Panc1 (cell line): Measurements from ENCODE around the gene NFE2L3. TPM values are rescaled to one million over a fixed set of nuclear protein-coding genes. Genes with fewer than 3 reads are reported as not detected.

Experiments
- ATAC-seq: fragments of 200-7000 bp; cut with Tn5 transposase; 2 replicates; pipeline ENCODE4 v1.9.1; 2020; ENCODE audit warnings: mild to moderate bottlenecking, moderate library complexity
- BruUV-seq: library from RNA; stranded (reverse); fragments of 400-500 nt; replicated peaks from 2 replicates; lab custom pipeline; 2021; lab: Mats Ljungman, UMichigan
- CTCF ChIA-PET: fragments of 300-600 bp; sonication (Branson Sonifier 250); formaldehyde crosslinking; loops from one replicate; lab custom pipeline; 2022; ENCODE audit warnings: antibody characterized with exemption; lab: Charles Lee
- POLR2A ChIA-PET: fragments of 300-600 bp; sonication (Branson Sonifier 250); formaldehyde crosslinking; loops from one replicate; lab custom pipeline; 2022; ENCODE audit warnings: antibody characterized with exemption; lab: Charles Lee
- DNase-seq: peaks from one replicate; pipeline ENCODE4 v3.0.0-alpha.2; 2010; ENCODE audit warnings: low read depth, low spot score
- H3K27ac ChIP-seq: 2 replicates; pipeline ENCODE4 v1.5.1; 2011; ENCODE audit warnings: mild to moderate bottlenecking, low read length, inconsistent platforms
- H3K27me3 ChIP-seq: fragments of 200-500 bp; sonication (Bioruptor generic); 2 replicates; pipeline ENCODE4 v1.6.0; 2014; ENCODE audit warnings: low read length, inconsistent platforms; ENCODE audit not compliant: control insufficient read depth, insufficient read depth
- H3K36me3 ChIP-seq: fragments of 200-500 bp; sonication (Bioruptor generic); 2 replicates; pipeline ENCODE4 v1.5.1; 2014; ENCODE audit warnings: inconsistent platforms, mild to moderate bottlenecking, low read length, moderate library complexity; ENCODE audit not compliant: control insufficient read depth, insufficient read depth
- H3K4me1 ChIP-seq: 2 replicates; pipeline ENCODE4 v1.5.1; 2011; ENCODE audit warnings: inconsistent platforms, mild to moderate bottlenecking, low read length, moderate library complexity; ENCODE audit not compliant: control insufficient read depth, insufficient read depth
- H3K4me3 ChIP-seq, 2 experiments: 2 replicates each; pipeline ENCODE4 v1.5.1; 2011 to 2012; ENCODE audit warnings: low read depth in 2 of 2, low read length in 2 of 2, mild to moderate bottlenecking in 2 of 2, inconsistent platforms in 1 of 2, moderate library complexity in 1 of 2
- H3K9me3 ChIP-seq: fragments of 200-500 bp; sonication (Bioruptor generic); 2 replicates; pipeline ENCODE4 v1.5.1; 2014; ENCODE audit warnings: low read depth, mild to moderate bottlenecking, inconsistent platforms, low read length, moderate library complexity; ENCODE audit not compliant: control insufficient read depth, insufficient read depth
- POLR2AphosphoS5 ChIP-seq: IDR thresholded peaks from 2 replicates; pipeline ENCODE4 v1.6.1; 2012; ENCODE audit warnings: mild to moderate bottlenecking, low read depth, low read length, moderate library complexity
- SIN3A ChIP-seq: IDR thresholded peaks from 2 replicates; pipeline ENCODE4 v1.6.1; 2012; ENCODE audit warnings: low read depth, mild to moderate bottlenecking, low read length, moderate library complexity, borderline replicate concordance; ENCODE audit not compliant: insufficient read depth
- TCF7L2 ChIP-seq: IDR thresholded peaks from 2 replicates; pipeline ENCODE4 v1.6.1; 2011; ENCODE audit warnings: mild to moderate bottlenecking, low read depth, low read length, inconsistent platforms
- in situ Hi-C: cut with HindIII; loops from 2 replicates; pipeline ENCODE4 v1.10.0; 2016; ENCODE audit warnings: low sequenced_read_pairs, low pct_unique_long_range_greater_than_20kb
- intact Hi-C: fragments of 100-400 bp; cut with micrococcal nuclease; formaldehyde crosslinking; loops from one replicate; pipeline ENCODE4 v1.10.0; 2022; ENCODE audit not compliant: unreplicated experiment
- total RNA-seq: library from RNA; stranded (reverse); gene quantifications from one replicate; pipeline ENCODE4 v1.2.1, GENCODE V29; 2021; ENCODE audit not compliant: unreplicated experiment
- TF ChIP-seq, protein P1 (sequence below): fragments of 450-650 bp; IDR thresholded peaks from 2 replicates; pipeline ENCODE4 v1.5.1; 2017; ENCODE audit warnings: mild to moderate bottlenecking
- TF ChIP-seq, protein P2 (sequence below), 2 experiments: IDR thresholded peaks; 2 replicates each; pipeline ENCODE4 v1.6.1; 2011 to 2012; ENCODE audit warnings: low read depth in 2 of 2, control low read depth in 1 of 2, low read length in 1 of 2, mild to moderate bottlenecking in 1 of 2, moderate library complexity in 1 of 2; ENCODE audit not compliant: insufficient read depth in 1 of 2

The NFE2L3 gene
- total RNA-seq, 1 experiment from 2014 or later = 78.5 TPM

- H3K4me3 ChIP-seq = no peak overlapping the region
- TF ChIP-seq SIN3A (no peak), POLR2AphosphoS5 (peak; percentile 30)
- TF ChIP-seq, protein P1, sequence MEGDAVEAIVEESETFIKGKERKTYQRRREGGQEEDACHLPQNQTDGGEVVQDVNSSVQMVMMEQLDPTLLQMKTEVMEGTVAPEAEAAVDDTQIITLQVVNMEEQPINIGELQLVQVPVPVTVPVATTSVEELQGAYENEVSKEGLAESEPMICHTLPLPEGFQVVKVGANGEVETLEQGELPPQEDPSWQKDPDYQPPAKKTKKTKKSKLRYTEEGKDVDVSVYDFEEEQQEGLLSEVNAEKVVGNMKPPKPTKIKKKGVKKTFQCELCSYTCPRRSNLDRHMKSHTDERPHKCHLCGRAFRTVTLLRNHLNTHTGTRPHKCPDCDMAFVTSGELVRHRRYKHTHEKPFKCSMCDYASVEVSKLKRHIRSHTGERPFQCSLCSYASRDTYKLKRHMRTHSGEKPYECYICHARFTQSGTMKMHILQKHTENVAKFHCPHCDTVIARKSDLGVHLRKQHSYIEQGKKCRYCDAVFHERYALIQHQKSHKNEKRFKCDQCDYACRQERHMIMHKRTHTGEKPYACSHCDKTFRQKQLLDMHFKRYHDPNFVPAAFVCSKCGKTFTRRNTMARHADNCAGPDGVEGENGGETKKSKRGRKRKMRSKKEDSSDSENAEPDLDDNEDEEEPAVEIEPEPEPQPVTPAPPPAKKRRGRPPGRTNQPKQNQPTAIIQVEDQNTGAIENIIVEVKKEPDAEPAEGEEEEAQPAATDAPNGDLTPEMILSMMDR = no peak
- TF ChIP-seq, protein P2, sequence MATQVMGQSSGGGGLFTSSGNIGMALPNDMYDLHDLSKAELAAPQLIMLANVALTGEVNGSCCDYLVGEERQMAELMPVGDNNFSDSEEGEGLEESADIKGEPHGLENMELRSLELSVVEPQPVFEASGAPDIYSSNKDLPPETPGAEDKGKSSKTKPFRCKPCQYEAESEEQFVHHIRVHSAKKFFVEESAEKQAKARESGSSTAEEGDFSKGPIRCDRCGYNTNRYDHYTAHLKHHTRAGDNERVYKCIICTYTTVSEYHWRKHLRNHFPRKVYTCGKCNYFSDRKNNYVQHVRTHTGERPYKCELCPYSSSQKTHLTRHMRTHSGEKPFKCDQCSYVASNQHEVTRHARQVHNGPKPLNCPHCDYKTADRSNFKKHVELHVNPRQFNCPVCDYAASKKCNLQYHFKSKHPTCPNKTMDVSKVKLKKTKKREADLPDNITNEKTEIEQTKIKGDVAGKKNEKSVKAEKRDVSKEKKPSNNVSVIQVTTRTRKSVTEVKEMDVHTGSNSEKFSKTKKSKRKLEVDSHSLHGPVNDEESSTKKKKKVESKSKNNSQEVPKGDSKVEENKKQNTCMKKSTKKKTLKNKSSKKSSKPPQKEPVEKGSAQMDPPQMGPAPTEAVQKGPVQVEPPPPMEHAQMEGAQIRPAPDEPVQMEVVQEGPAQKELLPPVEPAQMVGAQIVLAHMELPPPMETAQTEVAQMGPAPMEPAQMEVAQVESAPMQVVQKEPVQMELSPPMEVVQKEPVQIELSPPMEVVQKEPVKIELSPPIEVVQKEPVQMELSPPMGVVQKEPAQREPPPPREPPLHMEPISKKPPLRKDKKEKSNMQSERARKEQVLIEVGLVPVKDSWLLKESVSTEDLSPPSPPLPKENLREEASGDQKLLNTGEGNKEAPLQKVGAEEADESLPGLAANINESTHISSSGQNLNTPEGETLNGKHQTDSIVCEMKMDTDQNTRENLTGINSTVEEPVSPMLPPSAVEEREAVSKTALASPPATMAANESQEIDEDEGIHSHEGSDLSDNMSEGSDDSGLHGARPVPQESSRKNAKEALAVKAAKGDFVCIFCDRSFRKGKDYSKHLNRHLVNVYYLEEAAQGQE (IDR thresholded peaks at IDR 0.05; ENCODE audit: insufficient read depth in 1 of 2, low read depth in 2 of 2, low read length in 1 of 2) = no peak
- no TSS peak for BruUV-seq
- intact Hi-C loops (no loop called here), in situ Hi-C loops (no loop called here)
- H3K9me3 ChIP-seq = no peaks in the 10 kb centered on the region
- ChIA-PET CTCF (no interaction called here), POLR2A (no interaction called here)
- peaks cover 20% of the 10 kb centered on the region for H3K4me1 ChIP-seq
- H3K27me3 ChIP-seq = no peaks in the 10 kb centered on the region
- no peaks in the 10 kb centered on the region for H3K36me3 ChIP-seq
- 0 out of 2 replicates have a peak, but pooled peaks have one; percentile 6 for ATAC-seq
- DNase-seq = no peak
- 0 out of 2 replicates have a peak overlapping the region, but pooled peaks have one; percentile 0 for H3K27ac ChIP-seq
Measured at GRCh38 chr7:26178272-26178960, 26.4 kb downstream of the NFE2L3 start.

GRCh38 chr7:26179422-26179821, 27.4 kb downstream of the NFE2L3 start:
- no peak for DNase-seq
- peaks cover 26% of the 10 kb centered on the region for H3K4me1 ChIP-seq
- H3K4me3 ChIP-seq = no peak overlapping the region
- no peak overlapping the region for H3K27ac ChIP-seq
- POLR2A ChIA-PET = no interaction called here
- H3K27me3 ChIP-seq = no peaks in the 10 kb centered on the region
- ATAC-seq = peak; percentile 0; the same call in 1 of the 2 replicates
- TF ChIP-seq, protein P1 = no peak
- TF ChIP-seq SIN3A (no peak), TCF7L2 (no peak), POLR2AphosphoS5 (no peak)
- TF ChIP-seq, protein P2 (IDR thresholded peaks at IDR 0.05; ENCODE audit: insufficient read depth in 1 of 2, low read depth in 2 of 2, low read length in 1 of 2) = no peak
- BruUV-seq = no TSS peak
- H3K36me3 ChIP-seq = peaks cover 2% of the 10 kb centered on the region; the same call in 1 of the 2 replicates
- intact Hi-C loops = no loop called here
- in situ Hi-C loops = no loop called here
- CTCF ChIA-PET = no interaction called here
- H3K9me3 ChIP-seq = no peaks in the 10 kb centered on the region
